ENCODE measurements around the gene LANCL2. TPM values are rescaled to one million over a fixed set of nuclear protein-coding genes. Genes with fewer than 3 reads are reported as not detected.

LANCL2 gene
- polyA plus RNA-seq, 3 donors, result 6.4 to 11.8 (median 8.3) TPM

GRCh38 chr7:55345292-55345691, 19.8 kb upstream of the LANCL2 start:
- H3K27ac ChIP-seq (ENCODE audit: low read depth in 1 of 2, low read length in 2 of 2), result no peak overlapping the region
- TF ChIP-seq CTCF (IDR thresholded peaks at IDR 0.05), result no peak
- DNase-seq, result no peak
- H2AFZ ChIP-seq (ENCODE audit: insufficient read depth, low read depth, low read length, poor library complexity, severe bottlenecking), result no peak overlapping the region
- WGBS (ENCODE audit: insufficient coverage), result 85% methylated on average over 13 of the region's 22 CpGs
- no peak overlapping the region for H3K4me3 Mint-ChIP-seq
- no peaks in the 10 kb centered on the region for H3K4me1 ChIP-seq (ENCODE audit: control insufficient read depth in 1 of 2, insufficient read depth in 2 of 2, low read length in 2 of 2)
- H3K79me2 ChIP-seq (ENCODE audit: insufficient read depth, low read length), result no peaks in the 10 kb centered on the region
- H3K36me3 ChIP-seq (replicated peaks in 1 of 2; ENCODE audit: control insufficient read depth in 1 of 2, insufficient read depth in 2 of 2, low read length in 2 of 2), result no peaks in the 10 kb centered on the region
- H3K4me2 ChIP-seq (replicated peaks; ENCODE audit: extremely low read depth, low read length, poor library complexity, severe bottlenecking), result no peak overlapping the region
- H3K27me3 ChIP-seq (ENCODE audit: control insufficient read depth in 2 of 2, insufficient read depth in 2 of 2, low read length in 2 of 2), result no peaks in the 10 kb centered on the region
- no peak overlapping the region for H3K9ac ChIP-seq (ENCODE audit: insufficient read depth, low read length, poor library complexity, severe bottlenecking)
- no peak overlapping the region for H3K4me3 ChIP-seq (replicated peaks in 1 of 3; ENCODE audit: low read depth in 2 of 3, low read length in 3 of 3)
- no peak overlapping the region for H3K27ac Mint-ChIP-seq
- peaks cover 6 to 12% (median 11%) of the 10 kb centered on the region in 3 donors for H3K27me3 Mint-ChIP-seq (ENCODE audit: low read depth in 3 of 3)
- intact Hi-C loops (cut with micrococcal nuclease), result no loop called here
- no peaks in the 10 kb centered on the region for H4K20me1 ChIP-seq (ENCODE audit: insufficient read depth, low read length)
- no peaks in the 10 kb centered on the region for H3K4me1 Mint-ChIP-seq
- peaks cover 14 to 43% (median 31%) of the 10 kb centered on the region in 7 donors for H3K9me3 Mint-ChIP-seq
- H3K9me3 ChIP-seq (replicated peaks in 1 of 2; ENCODE audit: control insufficient read depth in 1 of 2, insufficient read depth in 1 of 2, low read length in 2 of 2), result peaks cover 21 to 36% of the 10 kb centered on the region in 2 donors
- no peaks in the 10 kb centered on the region for H3K36me3 Mint-ChIP-seq

GRCh38 chr7:55348502-55348901, 16.6 kb upstream of the LANCL2 start:
- H3K27me3 ChIP-seq (ENCODE audit: control insufficient read depth in 2 of 2, insufficient read depth in 2 of 2, low read length in 2 of 2), result no peaks in the 10 kb centered on the region
- no peak overlapping the region for H3K4me3 Mint-ChIP-seq
- H3K9me3 Mint-ChIP-seq, result peaks cover 11 to 37% (median 21%) of the 10 kb centered on the region in 7 donors
- H3K9ac ChIP-seq (ENCODE audit: insufficient read depth, low read length, poor library complexity, severe bottlenecking), result no peak overlapping the region
- H3K4me3 ChIP-seq (replicated peaks in 1 of 3; ENCODE audit: low read depth in 2 of 3, low read length in 3 of 3), result no peak overlapping the region
- peaks cover 9 to 14% (median 13%) of the 10 kb centered on the region in 3 donors for H3K27me3 Mint-ChIP-seq (ENCODE audit: low read depth in 3 of 3)
- no CpG with 5 or more reads among the region's 4 CpGs for WGBS (ENCODE audit: insufficient coverage)
- intact Hi-C loops (cut with micrococcal nuclease), result no loop called here
- H3K79me2 ChIP-seq (ENCODE audit: insufficient read depth, low read length), result no peaks in the 10 kb centered on the region
- H3K9me3 ChIP-seq (replicated peaks in 1 of 2; ENCODE audit: control insufficient read depth in 1 of 2, insufficient read depth in 1 of 2, low read length in 2 of 2), result peaks cover 12 to 21% of the 10 kb centered on the region in 2 donors
- H4K20me1 ChIP-seq (ENCODE audit: insufficient read depth, low read length), result no peaks in the 10 kb centered on the region
- no peaks in the 10 kb centered on the region for H3K36me3 ChIP-seq (replicated peaks in 1 of 2; ENCODE audit: control insufficient read depth in 1 of 2, insufficient read depth in 2 of 2, low read length in 2 of 2)
- DNase-seq, result no peak
- no peak overlapping the region for H2AFZ ChIP-seq (ENCODE audit: insufficient read depth, low read depth, low read length, poor library complexity, severe bottlenecking)
- no peak overlapping the region for H3K4me2 ChIP-seq (replicated peaks; ENCODE audit: extremely low read depth, low read length, poor library complexity, severe bottlenecking)
- no peak overlapping the region for H3K27ac ChIP-seq (ENCODE audit: low read depth in 1 of 2, low read length in 2 of 2)
- no peaks in the 10 kb centered on the region for H3K4me1 ChIP-seq (ENCODE audit: control insufficient read depth in 1 of 2, insufficient read depth in 2 of 2, low read length in 2 of 2)
- TF ChIP-seq CTCF (IDR thresholded peaks at IDR 0.05), result no peak
- H3K36me3 Mint-ChIP-seq, result no peaks in the 10 kb centered on the region
- no peak overlapping the region for H3K27ac Mint-ChIP-seq
- no peaks in the 10 kb centered on the region for H3K4me1 Mint-ChIP-seq

All from CD14-positive monocyte (primary cell).